Osteoblast (primary cell): Measurements from ENCODE around the gene C3orf20. TPM values are rescaled to one million over a fixed set of nuclear protein-coding genes. Genes with fewer than 3 reads are reported as not detected.

Source experiments
- DNase-seq: peaks from one replicate; pipeline ENCODE4 v3.0.0; 2011; ENCODE audit warnings: low spot score, mixed read lengths; ENCODE audit not compliant: insufficient read length; ENCODE audit errors: missing footprints
- H2AFZ ChIP-seq: 2 replicates; pipeline ENCODE4 v1.6.0; 2011; ENCODE audit warnings: mild to moderate bottlenecking, low read length
- H3K27ac ChIP-seq: 2 replicates; pipeline ENCODE4 v1.5.1; 2011; ENCODE audit warnings: mild to moderate bottlenecking, low read depth, low read length, moderate library complexity
- H3K27me3 ChIP-seq: 2 replicates; pipeline ENCODE4 v1.6.0; 2012; ENCODE audit warnings: mild to moderate bottlenecking, control low read depth, inconsistent platforms, low read length, moderate library complexity; ENCODE audit not compliant: insufficient read depth
- H3K36me3 ChIP-seq: 2 replicates; pipeline ENCODE4 v1.5.1; 2011; ENCODE audit warnings: mild to moderate bottlenecking, low read length, control low read depth, moderate library complexity; ENCODE audit not compliant: insufficient read depth
- H3K4me1 ChIP-seq: 2 replicates; pipeline ENCODE4 v1.5.1; 2011; ENCODE audit warnings: mild to moderate bottlenecking, low read length, control low read depth, moderate library complexity; ENCODE audit not compliant: insufficient read depth
- H3K4me2 ChIP-seq: 2 replicates; pipeline ENCODE4 v1.6.0; 2011; ENCODE audit warnings: mild to moderate bottlenecking, low read length; ENCODE audit not compliant: insufficient read depth
- H3K4me3 ChIP-seq: fragments of 200-600 bp; sonication (generic); 3 replicates; pipeline ENCODE4 v1.5.1; 2012; ENCODE audit warnings: mild to moderate bottlenecking, low read length, inconsistent platforms; ENCODE audit not compliant: insufficient read depth
- H3K79me2 ChIP-seq: 2 replicates; pipeline ENCODE4 v1.6.0; 2012; ENCODE audit warnings: mild to moderate bottlenecking, low read length, control low read depth, inconsistent platforms; ENCODE audit not compliant: insufficient read depth
- H3K9me3 ChIP-seq: 2 replicates; pipeline ENCODE4 v1.5.1; 2011; ENCODE audit warnings: low read depth, low read length, control low read depth
- H4K20me1 ChIP-seq: 2 replicates; pipeline ENCODE4 v1.6.0; 2012; ENCODE audit warnings: mild to moderate bottlenecking, low read length, control low read depth; ENCODE audit not compliant: insufficient read depth
- total RNA-seq: library from RNA; depleted of rRNA; stranded (reverse); fragments of >200 nt; gene quantifications from 2 replicates; pipeline ENCODE4 v1.2.3, GENCODE V29; 2012
- TF ChIP-seq, protein P1 (sequence below): IDR thresholded peaks from 2 replicates; pipeline ENCODE4 v1.5.1; 2011; ENCODE audit warnings: mild to moderate bottlenecking, low read depth, low read length, moderate library complexity; ENCODE audit errors: extremely low read depth

The C3orf20 gene
- total RNA-seq, 1 donor: under 0.01 TPM

DNA sequence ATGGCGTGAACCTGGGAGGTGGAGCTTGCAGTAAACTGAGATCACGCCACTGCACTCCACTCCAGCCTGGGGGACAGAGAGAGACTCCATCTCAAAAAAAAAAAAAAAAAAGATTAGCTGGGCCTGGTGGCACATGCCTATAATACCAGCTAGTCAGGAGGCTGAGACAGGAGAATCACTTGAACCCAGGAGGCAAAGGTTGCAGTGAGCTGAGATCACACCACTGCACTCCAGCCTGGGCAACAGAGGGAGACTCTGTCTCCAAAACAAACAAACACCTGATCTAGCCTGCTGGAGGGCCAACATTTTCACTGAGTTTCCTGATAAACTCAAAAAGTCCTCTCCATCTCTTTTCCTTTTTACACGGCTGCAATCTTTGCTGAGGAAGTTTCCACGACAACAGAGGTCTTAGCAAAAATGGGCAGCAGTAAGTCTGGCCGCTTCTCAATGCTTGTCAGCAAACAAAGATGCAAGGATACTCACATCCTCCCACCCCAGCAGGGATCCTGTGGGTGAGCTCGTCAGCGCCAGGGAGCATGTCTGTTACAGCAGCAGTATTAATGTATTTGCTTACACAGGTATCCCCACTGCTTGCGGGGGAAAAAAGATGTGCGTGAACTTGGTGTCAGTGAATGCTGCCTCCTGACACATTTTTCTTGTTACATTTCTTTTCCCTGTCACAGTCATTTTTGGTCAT is 44.4 kb upstream of the C3orf20 start:
- H2AFZ ChIP-seq: no peak overlapping the region
- TF ChIP-seq, protein P1, sequence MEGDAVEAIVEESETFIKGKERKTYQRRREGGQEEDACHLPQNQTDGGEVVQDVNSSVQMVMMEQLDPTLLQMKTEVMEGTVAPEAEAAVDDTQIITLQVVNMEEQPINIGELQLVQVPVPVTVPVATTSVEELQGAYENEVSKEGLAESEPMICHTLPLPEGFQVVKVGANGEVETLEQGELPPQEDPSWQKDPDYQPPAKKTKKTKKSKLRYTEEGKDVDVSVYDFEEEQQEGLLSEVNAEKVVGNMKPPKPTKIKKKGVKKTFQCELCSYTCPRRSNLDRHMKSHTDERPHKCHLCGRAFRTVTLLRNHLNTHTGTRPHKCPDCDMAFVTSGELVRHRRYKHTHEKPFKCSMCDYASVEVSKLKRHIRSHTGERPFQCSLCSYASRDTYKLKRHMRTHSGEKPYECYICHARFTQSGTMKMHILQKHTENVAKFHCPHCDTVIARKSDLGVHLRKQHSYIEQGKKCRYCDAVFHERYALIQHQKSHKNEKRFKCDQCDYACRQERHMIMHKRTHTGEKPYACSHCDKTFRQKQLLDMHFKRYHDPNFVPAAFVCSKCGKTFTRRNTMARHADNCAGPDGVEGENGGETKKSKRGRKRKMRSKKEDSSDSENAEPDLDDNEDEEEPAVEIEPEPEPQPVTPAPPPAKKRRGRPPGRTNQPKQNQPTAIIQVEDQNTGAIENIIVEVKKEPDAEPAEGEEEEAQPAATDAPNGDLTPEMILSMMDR: no peak
- H4K20me1 ChIP-seq: no peaks in the 10 kb centered on the region
- H3K27me3 ChIP-seq: no peaks in the 10 kb centered on the region
- H3K27ac ChIP-seq: no peak overlapping the region
- peaks cover 4% of the 10 kb centered on the region for H3K4me1 ChIP-seq
- no peaks in the 10 kb centered on the region for H3K36me3 ChIP-seq
- no peak overlapping the region for H3K4me2 ChIP-seq
- H3K9me3 ChIP-seq: no peaks in the 10 kb centered on the region
- no peak overlapping the region for H3K4me3 ChIP-seq
- DNase-seq: no peak
- H3K79me2 ChIP-seq: no peaks in the 10 kb centered on the region

DNA sequence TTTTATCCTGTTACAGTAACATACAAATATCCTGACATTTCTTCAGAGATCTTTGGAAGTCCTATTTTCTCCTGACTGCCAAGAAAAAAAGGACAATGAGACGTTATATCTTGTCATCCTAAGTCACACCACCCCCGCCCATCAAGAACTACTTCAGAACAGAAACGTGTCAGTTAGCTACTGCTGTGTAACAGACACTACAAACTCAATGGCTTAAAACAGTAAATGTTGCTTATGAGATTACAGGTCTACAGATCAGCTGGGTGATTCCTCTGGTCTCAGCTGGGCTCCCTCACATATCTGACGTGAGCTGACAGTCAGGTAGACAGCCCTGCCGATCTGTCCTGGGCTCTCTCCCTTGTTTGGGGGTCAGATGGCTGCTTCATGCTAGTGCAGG is 43.8 kb upstream of the C3orf20 start:
- no peak for DNase-seq
- H3K27ac ChIP-seq: no peak overlapping the region
- no peak overlapping the region for H3K4me2 ChIP-seq
- peaks cover 4% of the 10 kb centered on the region for H3K4me1 ChIP-seq
- H3K36me3 ChIP-seq: no peaks in the 10 kb centered on the region
- TF ChIP-seq, protein P1: no peak
- H3K9me3 ChIP-seq: no peaks in the 10 kb centered on the region
- no peak overlapping the region for H2AFZ ChIP-seq
- no peaks in the 10 kb centered on the region for H4K20me1 ChIP-seq
- no peaks in the 10 kb centered on the region for H3K27me3 ChIP-seq
- H3K4me3 ChIP-seq: no peak overlapping the region
- no peaks in the 10 kb centered on the region for H3K79me2 ChIP-seq

DNA sequence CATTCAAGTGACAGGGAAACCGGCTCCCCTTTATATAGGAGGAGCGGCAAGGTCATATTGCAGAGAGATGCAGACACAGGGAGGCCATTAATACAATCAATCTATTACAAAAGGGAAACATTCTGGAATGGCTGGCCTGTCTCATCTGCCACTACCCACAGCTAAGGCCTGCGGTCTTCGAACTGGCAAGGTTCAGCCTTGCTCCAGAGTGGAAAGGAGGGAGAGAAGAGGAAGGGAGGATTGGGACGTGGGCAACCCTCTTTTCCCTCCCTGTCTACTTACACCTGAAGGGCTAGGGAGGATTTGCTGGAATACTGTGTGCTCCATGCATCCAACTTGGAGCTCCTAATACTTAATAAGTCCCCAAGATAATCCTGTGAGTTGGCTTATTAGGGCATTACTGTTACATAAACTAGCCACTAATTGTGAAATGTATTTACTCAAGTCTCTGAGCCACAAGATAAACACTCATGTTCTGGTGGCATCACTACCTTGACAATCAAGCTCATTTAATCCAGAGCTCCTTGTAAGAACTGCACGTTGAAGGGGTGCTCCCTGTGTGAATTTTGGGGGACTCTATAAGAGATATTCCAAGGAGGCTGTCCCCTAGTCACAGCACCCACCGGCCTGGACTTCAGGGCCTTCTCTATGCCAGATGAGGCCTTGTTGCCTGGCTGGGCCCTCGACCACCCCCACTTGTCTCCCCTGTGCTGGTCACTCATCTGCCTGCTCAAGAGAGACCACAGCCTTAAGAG is 43.1 kb upstream of the C3orf20 start:
- H3K27me3 ChIP-seq: no peaks in the 10 kb centered on the region
- no peaks in the 10 kb centered on the region for H3K9me3 ChIP-seq
- H3K79me2 ChIP-seq: no peaks in the 10 kb centered on the region
- H3K4me2 ChIP-seq: no peak overlapping the region
- TF ChIP-seq, protein P1: no peak
- H3K36me3 ChIP-seq: no peaks in the 10 kb centered on the region
- no peak for DNase-seq
- no peak overlapping the region for H2AFZ ChIP-seq
- no peak overlapping the region for H3K4me3 ChIP-seq
- peaks cover 2% of the 10 kb centered on the region for H3K4me1 ChIP-seq
- no peak overlapping the region for H3K27ac ChIP-seq
- H4K20me1 ChIP-seq: no peaks in the 10 kb centered on the region

DNA sequence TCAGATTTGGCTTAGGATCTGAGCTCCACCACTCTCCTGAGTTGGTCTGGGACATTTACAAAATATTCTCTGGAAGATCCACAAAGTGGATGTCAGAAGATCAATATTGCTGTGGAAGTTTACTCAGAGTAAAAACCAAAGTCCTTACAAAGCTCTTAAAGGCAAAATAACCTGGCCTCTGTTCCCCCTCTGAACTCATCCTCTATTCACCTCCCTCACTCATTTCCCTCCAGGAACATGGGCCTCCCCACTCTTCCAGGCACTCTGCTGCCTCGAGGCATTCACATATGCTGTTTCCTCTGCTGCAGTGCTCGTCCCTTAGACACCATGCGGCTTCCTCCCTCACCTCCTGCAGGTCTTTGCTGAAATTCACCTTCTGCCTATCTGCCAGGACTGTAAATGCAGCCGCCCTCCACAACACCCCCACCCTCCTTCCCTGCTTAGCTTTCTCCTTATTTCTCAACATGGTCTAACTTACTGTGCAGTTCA is 42.5 kb upstream of the C3orf20 start:
- Histone ChIP-seq H3K9me3 (no peaks in the 10 kb centered on the region), H3K27me3 (no peaks in the 10 kb centered on the region)
- TF ChIP-seq, protein P1: no peak

More for the DNA sequence above, 42.5 kb upstream of the C3orf20 start:
- Histone ChIP-seq H4K20me1 (no peaks in the 10 kb centered on the region), H2AFZ (no peak overlapping the region), H3K4me1 (no peaks in the 10 kb centered on the region), H3K36me3 (no peaks in the 10 kb centered on the region), H3K4me3 (no peak overlapping the region), H3K4me2 (no peak overlapping the region), H3K27ac (no peak overlapping the region), H3K79me2 (no peaks in the 10 kb centered on the region)
- DNase-seq: no peak
